ENCODE results near the gene NCAM1.

NCAM1 gene

DNA sequence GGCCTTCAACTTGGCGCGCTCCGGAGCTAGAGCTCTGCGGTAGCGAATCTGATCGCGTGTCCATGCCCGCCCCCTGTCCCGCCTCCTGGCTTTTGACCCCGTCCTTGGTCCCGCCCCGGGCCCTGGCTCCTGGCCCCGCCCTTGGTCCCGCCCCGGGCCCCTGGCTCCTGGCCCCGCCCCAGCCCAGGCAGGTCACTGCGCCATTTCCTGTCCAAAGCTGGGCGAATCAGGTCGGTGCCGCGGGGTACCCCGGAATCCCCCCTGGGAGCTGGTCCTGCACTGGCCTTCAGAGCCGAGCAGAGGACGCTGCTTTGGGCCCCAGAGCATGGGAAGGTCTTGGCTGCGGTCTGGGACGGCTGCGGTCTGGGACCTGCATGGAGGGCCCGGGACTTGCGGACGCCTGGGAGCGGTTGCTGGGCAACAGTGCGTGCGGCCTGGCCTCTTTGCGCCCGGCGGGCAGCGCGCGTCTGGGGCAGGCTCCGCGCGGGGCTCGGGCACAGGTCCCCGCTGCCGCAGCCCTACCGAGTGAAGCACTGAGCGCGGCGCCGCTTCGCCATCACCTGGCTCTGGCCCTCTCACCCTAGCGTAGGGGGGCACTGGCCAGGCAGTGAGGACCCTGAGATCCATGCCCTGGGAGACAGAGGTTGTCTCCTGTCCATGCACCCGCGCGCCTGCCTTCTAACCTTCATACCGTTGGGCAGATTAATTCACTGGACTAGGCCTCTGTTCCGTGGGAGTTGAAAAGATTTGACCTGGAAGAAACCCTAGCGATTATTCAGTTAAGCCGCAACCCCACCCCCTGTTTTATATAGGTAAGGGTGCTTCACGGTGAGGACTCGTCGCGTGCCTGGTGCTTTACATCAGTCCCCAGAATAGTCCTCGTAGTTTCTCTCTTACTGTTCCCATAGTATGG lies 353.4 kb downstream of the NCAM1 start, which contains the start of gene TTC12:
Gene TTC12 (plus strand): TSS at position 195 of the 913 bp plus-strand sequence. CDS start 1,675 bp downstream, outside the sequence.
- peak; percentile 92 for DNase-seq (ENCODE audit: low spot score)

- DNase-seq (ENCODE audit: low spot score), result no peak
These were observed 354.6 kb downstream of the NCAM1 start for GRCh38 chr11:113315811-113316210.

- DNase-seq (ENCODE audit: low spot score), result no peak
These were observed 355.0 kb downstream of the NCAM1 start for GRCh38 chr11:113316256-113316655.

GRCh38 chr11:113317339-113317738 lies 356.1 kb downstream of the NCAM1 start:
- DNase-seq (ENCODE audit: low spot score), result no peak

DNA sequence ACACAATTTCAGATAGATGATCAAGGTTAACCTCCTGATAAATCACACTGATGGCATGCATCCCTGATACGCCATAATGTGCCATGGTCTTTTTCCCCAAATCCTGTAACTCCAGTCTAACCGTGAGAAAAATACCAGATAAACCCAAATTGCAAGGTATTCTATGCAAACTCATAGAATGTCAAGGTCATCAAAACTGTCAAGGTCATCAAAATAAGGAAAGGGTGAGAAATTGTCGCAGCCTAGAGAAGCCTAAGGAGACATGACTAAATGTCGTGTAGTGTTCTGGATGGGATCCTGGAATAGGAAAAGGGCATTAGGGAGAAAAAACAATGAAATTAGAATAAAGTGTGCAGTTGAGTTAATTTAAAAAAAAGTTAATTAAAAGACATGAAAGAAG lies 357.9 kb downstream of the NCAM1 start:
- no peak for DNase-seq (ENCODE audit: low spot score)

DNA sequence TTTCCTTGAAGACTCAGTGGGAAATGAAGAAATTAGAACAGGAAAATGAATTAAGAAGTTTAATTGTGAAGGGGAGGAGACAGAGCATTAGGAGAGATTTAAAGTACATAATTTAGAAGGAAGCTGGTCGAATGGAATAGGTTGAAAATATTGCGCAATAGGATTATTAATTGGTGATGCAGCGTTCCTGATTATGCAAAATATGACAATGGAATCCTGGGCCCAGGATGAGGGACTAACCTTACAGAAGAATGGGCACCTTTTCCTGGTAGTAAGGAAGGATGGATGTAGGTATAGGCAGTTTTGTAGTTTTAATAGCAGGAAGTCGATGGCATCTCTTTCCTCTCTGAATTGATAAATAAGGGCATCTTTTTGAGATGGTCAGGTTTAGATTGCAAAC lies 360.9 kb downstream of the NCAM1 start:
- DNase-seq (ENCODE audit: low spot score), result no peak

- no peak for DNase-seq (ENCODE audit: low spot score)
These were observed 363.0 kb downstream of the NCAM1 start for GRCh38 chr11:113324250-113324649.
